ENCODE data around the gene CSNK1G1. TPM values are rescaled to one million over a fixed set of nuclear protein-coding genes. Genes with fewer than 3 reads are reported as not detected.
"Not testable (repeated sequence)": the region's sequence is repeated elsewhere in the genome, so short reads cannot be mapped to it uniquely, and the experiment has no call there.

The CSNK1G1 gene
- 19.8 TPM for total RNA-seq
- long read RNA-seq, full-length matches to known transcripts: 6 of 18 reads
- long read RNA-seq, partial matches to known transcripts: 2 of 18 reads
- long read RNA-seq, other reads (novel, unspliced or antisense): 10 of 18 reads

DNA sequence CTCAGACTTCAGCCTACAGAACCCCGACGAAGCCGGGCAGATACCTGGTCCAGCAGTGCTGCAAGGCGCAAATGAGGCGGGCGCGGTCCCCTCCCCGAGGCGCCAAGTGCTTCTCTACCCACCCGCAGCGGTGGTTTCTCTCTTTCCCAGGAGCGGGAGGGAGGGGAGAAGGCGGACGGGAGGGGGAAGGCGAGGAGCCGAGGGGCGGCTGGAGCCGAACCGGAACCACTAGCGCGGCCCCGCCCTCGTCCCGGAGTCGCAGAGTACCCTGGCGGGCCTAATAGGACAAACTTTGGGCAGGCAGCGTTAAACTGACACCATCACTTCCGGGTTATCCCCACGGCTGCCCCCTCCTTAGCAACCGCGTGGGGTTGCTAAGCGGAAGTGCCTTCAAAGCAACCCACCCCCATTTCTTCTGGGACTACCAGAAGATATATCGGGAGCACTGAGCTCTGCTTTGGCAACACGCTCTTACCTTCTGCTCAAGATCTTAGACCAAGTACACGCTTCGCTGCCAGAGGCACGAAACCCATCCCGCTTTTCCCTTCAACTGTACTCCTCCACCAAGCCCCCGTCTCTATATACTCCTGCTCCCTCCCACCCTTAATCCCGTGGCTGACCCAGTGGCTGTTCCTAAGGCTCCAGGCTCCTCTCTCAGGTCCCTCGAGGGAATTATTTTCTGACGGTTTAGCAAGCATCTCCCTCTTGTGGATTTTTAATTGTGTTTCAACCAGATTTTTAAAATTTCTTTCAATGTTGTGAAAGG, at the start of gene CSNK1G1:
CSNK1G1 (minus strand) TSS at position 230 of the 766 bp plus-strand sequence. CDS start 55,674 bp downstream, outside the sequence.
- peak within 1 kb of the TSS; percentile 66 for H3K27ac ChIP-seq
- peak within 1 kb of the TSS; percentile 84 for H3K4me3 ChIP-seq
- peak; percentile 100 for ATAC-seq
- no peaks in the 10 kb centered on the region for H3K36me3 ChIP-seq
- no peaks in the 10 kb centered on the region for H3K9me3 ChIP-seq
- intact Hi-C loops (cut with DNase I): no loop called here
- peaks cover 22% of the 10 kb centered on the region for H3K4me1 ChIP-seq
- peak; percentile 96 for DNase-seq
- TF ChIP-seq, protein P1, sequence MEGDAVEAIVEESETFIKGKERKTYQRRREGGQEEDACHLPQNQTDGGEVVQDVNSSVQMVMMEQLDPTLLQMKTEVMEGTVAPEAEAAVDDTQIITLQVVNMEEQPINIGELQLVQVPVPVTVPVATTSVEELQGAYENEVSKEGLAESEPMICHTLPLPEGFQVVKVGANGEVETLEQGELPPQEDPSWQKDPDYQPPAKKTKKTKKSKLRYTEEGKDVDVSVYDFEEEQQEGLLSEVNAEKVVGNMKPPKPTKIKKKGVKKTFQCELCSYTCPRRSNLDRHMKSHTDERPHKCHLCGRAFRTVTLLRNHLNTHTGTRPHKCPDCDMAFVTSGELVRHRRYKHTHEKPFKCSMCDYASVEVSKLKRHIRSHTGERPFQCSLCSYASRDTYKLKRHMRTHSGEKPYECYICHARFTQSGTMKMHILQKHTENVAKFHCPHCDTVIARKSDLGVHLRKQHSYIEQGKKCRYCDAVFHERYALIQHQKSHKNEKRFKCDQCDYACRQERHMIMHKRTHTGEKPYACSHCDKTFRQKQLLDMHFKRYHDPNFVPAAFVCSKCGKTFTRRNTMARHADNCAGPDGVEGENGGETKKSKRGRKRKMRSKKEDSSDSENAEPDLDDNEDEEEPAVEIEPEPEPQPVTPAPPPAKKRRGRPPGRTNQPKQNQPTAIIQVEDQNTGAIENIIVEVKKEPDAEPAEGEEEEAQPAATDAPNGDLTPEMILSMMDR (IDR thresholded peaks at IDR 0.05): peak; percentile 32
- H3K27me3 ChIP-seq (ENCODE audit: low read depth): no peaks in the 10 kb centered on the region

- DNase-seq: no peak
- TF ChIP-seq, protein P1 (IDR thresholded peaks at IDR 0.05): no peak
- Histone ChIP-seq H3K9me3 (no peaks in the 10 kb centered on the region), H3K36me3 (peaks cover 100% of the 10 kb centered on the region), H3K27ac (no peak overlapping the region), H3K4me3 (no peak overlapping the region), H3K27me3 (ENCODE audit: low read depth) (no peaks in the 10 kb centered on the region), H3K4me1 (no peaks in the 10 kb centered on the region)
- intact Hi-C loops (cut with DNase I): no loop called here
- no peak for ATAC-seq
Measured at GRCh38 chr15:64400583-64400982, 44.6 kb upstream of the CSNK1G1 start.

- H3K36me3 ChIP-seq: peaks cover 100% of the 10 kb centered on the region
- no peak overlapping the region for H3K27ac ChIP-seq
- H3K4me3 ChIP-seq: no peak overlapping the region
- DNase-seq (no peak), ATAC-seq (no peak)
- intact Hi-C loops (cut with DNase I): no loop called here
- TF ChIP-seq, protein P1 (IDR thresholded peaks at IDR 0.05): no peak
- H3K9me3 ChIP-seq: no peaks in the 10 kb centered on the region
- H3K4me1 ChIP-seq: no peaks in the 10 kb centered on the region
- H3K27me3 ChIP-seq (ENCODE audit: low read depth): no peaks in the 10 kb centered on the region
Measured at GRCh38 chr15:64398575-64398974, 42.6 kb upstream of the CSNK1G1 start.

DNA sequence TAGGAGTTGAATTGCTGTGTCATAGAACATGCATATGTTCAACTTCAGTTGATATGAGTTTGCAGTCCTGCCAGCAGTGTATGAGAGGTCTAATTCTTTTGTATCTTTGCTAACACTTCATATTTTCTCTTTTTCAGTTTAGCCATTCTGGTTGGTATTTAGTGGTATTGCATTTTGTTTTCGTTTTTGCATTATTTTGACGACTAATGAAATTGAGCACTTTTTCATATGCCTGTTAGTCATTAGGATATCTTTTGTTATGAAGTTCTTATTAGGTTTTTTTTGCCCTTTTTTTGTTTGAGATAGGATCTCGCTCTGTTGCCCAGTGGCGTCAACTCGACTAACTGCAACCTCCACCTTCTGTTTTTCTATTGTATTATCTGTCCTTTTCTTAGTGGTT, 40.8 kb upstream of the CSNK1G1 start:
- Histone ChIP-seq H3K27me3 (ENCODE audit: low read depth) (no peaks in the 10 kb centered on the region), H3K9me3 (no peaks in the 10 kb centered on the region), H3K4me3 (no peak overlapping the region), H3K4me1 (no peaks in the 10 kb centered on the region), H3K27ac (no peak overlapping the region), H3K36me3 (peaks cover 87% of the 10 kb centered on the region)
- ATAC-seq: no peak
- DNase-seq: no peak
- TF ChIP-seq, protein P1 (IDR thresholded peaks at IDR 0.05): no peak
- intact Hi-C loops (cut with DNase I): no loop called here

- DNase-seq; ATAC-seq; intact Hi-C loops (cut with DNase I); H3K27ac ChIP-seq; H3K9me3 ChIP-seq; H3K4me3 ChIP-seq; H3K27me3 ChIP-seq (ENCODE audit: low read depth): not testable (repeated sequence)
- H3K36me3 ChIP-seq: peaks cover 45% of the 10 kb centered on the region
- peaks cover 11% of the 10 kb centered on the region for H3K4me1 ChIP-seq
Measured at GRCh38 chr15:64392471-64392870, 36.5 kb upstream of the CSNK1G1 start.

DNA sequence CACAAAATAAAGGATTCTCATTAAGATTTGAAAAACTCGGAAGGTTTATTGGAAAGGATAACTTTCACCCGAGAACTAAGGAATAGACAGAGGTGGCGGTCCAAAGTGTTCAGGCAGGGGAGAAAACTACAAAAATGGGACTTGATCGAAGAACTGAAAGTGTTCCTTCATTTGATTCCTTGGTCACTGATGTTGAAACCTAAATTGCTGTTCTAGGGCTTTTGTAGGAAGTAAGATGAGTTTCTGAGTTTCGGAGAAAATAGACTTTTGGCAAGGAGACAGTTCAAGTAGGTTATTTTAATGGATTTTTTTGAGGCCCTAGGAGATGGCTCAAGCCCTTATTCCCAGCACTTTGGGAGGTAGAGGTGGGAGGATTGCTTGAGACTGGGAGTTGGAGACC, 33.1 kb upstream of the CSNK1G1 start:
- ATAC-seq (no peak), DNase-seq (no peak)
- Histone ChIP-seq H3K4me1 (peaks cover 11% of the 10 kb centered on the region), H3K27me3 (ENCODE audit: low read depth) (no peaks in the 10 kb centered on the region), H3K9me3 (no peaks in the 10 kb centered on the region), H3K4me3 (peak overlapping the region; percentile 90), H3K36me3 (peaks cover 11% of the 10 kb centered on the region), H3K27ac (no peak overlapping the region)
- TF ChIP-seq, protein P1 (IDR thresholded peaks at IDR 0.05): no peak
- intact Hi-C loops (cut with DNase I): no loop called here
